Kasumi-1 (cell line): Measurements from ENCODE around the gene FRMPD4.

Source experiments
- DNase-seq, 2 experiments: peaks; one replicate each; lab custom pipeline; 2025; lab: John Stamatoyannopoulos, UW

Gene FRMPD4

DNA sequence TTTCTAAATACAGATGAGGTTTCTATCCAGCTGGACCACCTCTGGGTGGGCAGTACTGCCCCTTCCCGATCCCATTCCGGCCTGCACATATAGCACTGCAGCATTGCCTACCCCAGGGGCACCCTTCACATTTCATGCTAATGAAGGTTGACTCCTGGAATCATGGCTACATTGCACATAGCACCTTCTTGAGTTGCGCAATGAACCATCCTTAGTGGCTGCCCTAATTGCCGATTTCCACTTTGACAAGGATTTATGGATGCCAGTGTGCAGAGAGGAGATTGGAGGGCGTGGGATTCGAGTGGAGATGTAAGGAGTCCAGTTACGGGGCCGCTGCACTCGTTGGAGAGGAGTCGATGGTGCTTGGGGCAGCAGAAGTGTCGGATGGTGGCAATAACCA is 229.0 kb downstream of the FRMPD4 start:
- DNase-seq: no peak

DNA sequence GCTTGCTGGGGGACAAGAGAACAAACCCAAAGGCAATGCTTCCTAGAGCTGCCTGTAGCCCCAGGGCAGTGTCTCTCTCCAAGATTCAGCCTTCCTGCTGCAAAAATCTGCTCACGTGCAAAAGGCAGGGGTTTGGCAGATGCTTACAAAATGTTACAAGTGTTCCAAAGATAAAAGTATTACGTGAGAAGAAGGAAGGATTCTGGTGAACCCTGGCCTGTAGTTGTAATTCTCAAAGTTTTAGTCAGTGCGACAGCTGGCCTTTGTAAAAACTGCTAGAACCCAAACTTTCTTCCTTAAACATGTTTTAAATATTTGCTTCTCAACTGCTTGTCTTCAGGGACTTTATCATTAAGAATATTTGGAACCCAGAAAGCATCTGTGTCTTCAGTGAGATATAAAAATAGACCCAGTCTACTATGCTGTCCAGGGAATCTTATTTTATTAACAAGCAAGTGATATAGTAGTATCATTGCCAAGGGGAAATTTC is 232.3 kb downstream of the FRMPD4 start:
- no peak for DNase-seq

DNA sequence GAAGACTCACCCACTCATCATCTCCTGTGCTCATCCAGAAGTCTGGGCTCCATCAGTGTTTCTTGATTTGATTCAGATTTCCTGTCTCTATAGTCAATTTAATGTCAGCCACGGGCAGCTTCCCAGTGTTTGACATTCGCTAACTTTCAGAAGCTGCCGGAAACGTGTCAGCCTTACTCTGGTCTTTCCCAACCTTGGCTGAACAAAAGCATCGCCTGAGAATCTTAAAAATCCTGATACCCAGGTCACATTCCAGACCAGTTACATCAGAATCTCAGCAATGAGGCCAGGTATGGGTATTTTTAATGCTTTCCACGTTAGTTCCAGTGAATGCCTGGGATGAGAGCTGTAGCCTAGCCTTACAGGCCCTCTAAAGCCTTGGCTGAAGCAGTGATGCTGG is 233.8 kb downstream of the FRMPD4 start:
- DNase-seq: no peak

DNA sequence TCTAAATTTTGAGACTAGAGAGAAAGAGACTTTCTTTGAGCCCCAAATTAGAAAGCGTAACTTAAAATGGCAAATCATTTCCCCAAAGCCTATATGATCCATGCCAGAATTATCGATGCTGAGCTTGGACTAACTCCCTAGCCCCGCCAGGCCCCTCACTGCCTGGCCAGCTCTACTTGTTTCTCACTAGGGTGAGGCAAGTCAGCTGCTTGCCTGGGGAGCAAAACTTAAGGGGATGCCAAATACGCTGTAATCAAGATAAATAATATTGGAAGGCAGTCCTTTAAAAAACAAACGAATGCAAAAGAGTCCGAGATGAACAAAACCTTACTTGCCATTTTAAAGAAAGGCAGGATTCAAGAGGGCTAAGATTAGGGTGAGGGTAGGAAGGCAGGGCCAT is 236.0 kb downstream of the FRMPD4 start:
- no peak for DNase-seq

DNA sequence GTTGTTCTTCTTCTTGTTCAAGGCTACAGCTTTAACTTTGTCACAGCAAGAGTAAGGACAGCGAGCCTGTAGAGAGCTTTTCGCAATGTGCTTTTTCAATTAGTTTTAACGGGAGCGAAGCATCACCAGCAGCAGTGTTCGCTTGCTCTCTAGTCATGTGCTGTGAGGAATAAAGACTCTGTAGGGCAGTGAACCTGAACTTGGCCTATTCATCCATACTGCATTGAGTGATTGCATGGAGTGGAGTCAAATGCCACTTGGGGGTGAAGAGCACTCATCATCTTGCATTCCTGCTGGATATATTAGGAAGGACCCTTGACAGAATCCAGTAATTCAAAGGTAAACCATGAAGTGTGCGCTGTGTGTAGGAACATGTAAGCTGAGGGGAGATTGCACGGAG is 240.0 kb downstream of the FRMPD4 start:
- DNase-seq: no peak

DNA sequence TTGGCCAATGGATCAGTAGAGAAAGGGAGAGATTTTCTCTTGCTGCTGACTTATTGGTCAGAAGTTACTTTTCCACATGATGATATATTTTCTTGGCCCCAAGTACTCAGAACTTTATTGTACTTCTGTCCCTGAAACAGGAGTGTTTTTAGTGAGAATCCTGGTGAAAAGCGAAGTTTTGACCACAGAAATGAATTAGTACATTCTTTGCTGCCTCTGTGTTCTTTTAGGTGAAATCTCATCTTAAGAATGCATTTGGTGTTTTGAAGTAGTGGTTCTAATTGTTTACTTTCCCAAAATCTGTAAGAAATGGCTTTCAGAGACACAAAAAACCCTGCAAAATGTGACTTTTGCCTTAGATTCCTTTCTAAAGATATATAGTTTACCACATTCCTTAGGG is 240.4 kb downstream of the FRMPD4 start:
- no peak for DNase-seq

DNA sequence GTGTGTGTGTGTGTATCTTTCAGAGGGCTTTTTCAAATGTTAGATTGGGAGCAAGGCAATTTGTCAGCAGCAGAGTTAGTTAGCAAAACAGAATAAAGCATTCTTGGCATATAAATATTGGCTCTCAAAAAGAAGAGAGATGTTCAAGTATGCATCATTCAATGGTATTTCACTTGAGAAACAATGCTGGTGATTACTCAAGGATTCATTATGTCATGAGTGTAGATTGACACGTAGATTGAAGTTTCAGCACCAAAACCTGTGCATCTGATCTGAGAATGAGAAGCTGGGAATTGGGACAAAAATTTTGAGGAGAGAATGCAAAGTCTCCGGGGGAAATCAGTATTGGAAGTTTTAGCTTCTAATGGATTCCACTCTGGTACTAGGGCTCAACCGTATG is 241.4 kb downstream of the FRMPD4 start:
- DNase-seq: no peak

DNA sequence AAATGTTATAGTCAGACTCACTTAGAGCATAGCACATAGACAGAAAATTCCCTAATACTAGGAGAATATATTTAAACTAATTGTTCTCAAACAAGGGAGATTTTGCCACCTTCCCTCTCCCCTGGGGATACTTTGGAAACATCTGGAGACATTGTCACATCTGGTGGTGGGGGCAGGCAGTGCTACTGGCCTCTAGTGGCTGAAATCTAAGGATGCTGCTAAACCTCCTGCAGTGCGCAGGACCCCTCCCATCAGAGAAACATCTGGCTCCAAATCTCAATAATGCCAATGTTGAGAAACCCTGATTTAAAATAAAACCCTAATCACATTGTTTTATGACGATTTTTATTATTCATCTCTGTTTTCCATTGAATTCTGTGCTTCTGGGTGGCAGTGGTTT is 244.9 kb downstream of the FRMPD4 start:
- no peak for DNase-seq

DNA sequence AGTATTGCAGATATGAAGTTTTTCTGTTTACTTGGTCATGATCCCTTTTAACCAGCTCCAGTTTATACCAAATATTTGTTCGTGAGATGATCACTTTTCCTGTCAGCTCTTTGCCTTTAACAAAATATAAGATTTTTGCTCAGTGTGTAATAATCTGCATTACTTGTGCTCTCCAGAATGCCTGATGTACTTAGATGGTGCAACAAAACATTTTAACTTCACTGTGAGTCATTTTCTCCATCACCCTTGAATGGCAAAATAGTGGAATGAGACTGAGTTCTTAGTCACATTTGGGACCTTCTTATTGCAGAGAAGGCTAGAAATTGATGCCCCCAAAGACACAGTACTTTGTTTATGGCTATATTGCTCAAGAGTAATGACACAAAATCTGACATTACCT is 252.0 kb downstream of the FRMPD4 start:
- no peak for DNase-seq

DNA sequence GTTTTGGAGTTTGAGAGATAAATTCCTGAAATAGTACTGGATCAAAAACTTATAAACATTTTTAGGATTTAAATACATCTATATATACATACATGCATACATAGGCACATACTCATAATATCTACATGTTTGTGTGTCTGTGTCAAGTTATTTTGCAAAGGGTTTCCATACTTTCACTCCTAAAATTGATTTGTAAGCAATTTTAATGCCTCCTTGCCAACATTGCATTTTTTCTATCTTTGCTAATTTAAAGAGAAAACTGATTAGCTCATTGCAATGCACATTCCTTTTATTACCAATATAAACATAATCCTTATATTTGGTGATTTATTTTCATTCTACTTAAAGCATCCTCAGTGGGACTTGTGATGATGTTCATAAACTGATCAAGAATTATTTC is 258.3 kb downstream of the FRMPD4 start:
- DNase-seq: no peak

DNA sequence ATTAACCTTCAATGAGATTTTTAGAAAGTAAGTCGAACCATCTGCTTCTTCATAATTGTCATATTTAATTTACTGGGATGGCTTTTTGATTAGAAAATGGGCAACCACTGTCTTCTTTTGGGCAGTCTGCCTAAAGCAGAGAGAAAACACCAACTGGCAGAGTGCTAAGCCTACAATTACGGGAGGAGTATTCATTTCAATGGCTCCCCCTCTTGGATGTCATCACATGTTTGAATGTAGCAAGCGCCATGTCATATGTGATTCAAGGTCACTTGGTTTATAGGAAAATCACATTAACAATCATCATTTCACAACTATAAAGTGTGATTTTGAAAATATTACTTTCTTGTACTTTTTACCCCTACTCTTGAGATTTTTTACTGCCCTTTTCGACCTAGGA is 261.9 kb downstream of the FRMPD4 start:
- DNase-seq: no peak

DNA sequence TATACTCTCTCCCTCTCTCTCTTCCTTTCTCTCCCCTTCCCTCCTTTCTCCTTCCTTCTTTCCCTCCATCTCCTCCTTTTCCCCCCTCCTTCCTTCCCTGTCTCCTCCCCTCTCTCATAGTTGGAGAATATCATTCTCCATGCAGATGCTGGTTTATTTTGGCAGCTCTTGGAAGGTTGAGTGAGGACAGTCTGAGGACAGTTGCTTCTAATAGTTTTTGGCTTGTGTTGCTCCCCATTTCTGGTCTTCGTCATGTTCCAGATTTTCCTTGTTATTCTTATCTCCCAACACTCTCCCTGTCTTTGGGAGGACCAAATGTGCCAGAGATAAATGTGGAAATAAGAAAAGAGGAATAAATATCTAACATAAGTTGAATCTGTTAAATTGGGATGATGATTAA is 263.0 kb downstream of the FRMPD4 start:
- DNase-seq: no peak

DNA sequence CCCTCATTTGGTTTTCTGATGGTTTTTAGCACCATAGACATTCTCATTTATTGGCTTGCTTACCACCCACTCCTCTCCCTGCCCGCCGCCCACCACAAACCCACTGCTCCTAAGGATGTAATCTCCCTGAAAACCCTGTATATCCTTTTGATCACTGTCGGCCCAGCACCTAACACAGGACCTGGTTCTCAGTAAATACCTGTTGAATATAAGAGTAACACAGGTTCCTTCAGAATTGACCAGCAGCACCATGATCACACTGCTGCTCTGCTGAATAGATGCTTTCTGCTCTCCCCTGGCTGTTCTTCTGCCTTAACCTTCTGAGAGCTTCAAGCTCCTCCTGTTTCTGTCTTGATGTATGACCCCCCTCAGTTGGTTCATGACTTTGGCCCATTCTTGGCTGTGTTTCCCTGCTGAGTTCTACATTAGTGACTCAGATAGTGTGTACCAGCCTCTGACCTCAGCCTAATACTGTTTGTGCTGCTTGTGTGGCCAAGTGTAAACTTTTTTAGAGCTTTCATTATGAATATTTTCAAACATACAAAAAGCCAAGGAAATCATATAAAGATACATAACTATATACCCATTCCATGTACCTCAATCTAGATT is 265.3 kb downstream of the FRMPD4 start:
- no peak for DNase-seq

DNA sequence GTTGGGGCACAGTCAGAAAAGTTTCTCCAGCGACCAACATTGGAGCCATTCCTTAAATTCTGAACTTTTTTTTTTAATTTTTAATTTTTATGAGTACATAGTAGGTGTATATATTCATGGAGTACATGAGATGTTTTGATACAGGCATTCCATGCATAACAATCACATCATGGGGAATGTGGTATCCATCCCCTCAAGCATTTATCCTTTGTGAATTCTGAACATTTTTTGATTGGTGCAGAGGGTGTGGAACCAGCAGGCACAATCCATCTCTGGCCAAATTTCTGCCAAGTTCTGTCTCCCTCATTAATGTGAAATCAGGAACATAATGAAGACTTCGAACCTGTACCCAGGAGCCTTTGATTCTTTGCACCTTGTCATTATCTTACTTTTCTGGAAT is 267.0 kb downstream of the FRMPD4 start:
- DNase-seq: no peak

DNA sequence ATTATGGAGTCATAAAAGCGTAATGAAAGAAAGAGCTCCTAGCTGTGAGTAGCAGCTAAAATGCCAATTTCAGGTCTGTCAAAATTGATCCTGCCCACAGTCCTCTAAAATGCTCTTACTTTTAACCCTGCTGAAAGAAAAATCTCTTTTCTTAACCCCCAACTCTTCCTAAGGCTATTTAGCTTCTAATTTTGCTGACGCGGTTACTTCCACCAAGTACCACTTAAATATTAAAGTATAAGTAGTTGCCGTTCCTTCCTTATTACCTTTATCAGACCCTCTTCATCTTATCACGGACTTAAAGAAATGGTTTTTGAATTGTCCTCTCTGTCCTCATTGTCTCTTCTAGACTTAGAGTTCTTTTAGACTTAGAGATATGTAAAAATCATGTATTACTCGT is 272.2 kb downstream of the FRMPD4 start:
- DNase-seq: no peak

DNA sequence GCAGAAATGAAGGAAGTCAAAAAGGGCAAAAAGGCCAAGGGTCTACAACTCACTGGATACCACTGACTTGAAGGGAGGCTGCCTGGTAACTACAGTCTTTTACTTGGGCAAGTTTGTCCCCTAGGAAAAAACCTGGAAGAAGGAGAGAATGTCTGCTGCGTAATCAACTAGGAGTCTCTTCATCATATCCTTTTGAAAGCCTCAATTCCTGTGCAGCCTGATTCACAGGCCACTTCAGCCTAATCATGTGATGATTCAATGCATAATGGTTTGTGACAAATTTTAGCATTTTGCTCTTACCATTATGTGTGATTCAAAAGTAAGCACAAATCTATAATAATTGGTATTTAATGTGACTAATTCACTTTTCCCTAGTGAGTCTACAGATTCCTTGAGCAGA is 273.6 kb downstream of the FRMPD4 start:
- no peak for DNase-seq

DNA sequence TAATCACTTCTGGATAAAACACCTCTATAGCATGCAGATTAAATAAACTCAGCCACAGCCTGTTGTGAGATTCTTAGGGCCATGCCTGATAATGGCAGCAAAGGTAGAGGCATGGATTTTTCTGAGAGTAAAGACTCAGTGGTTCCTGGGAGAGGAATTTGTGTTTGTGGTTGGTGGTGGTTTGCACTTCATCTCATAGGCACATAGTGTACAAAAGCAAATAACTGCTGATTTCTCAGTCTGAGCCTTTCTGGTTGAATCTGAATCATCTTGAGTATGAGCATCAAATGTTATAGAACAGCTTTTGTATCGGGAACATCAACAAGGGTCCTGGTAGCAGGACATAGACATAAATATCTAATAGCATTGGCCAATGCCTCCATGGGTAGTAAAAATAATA is 274.3 kb downstream of the FRMPD4 start:
- DNase-seq: no peak

DNA sequence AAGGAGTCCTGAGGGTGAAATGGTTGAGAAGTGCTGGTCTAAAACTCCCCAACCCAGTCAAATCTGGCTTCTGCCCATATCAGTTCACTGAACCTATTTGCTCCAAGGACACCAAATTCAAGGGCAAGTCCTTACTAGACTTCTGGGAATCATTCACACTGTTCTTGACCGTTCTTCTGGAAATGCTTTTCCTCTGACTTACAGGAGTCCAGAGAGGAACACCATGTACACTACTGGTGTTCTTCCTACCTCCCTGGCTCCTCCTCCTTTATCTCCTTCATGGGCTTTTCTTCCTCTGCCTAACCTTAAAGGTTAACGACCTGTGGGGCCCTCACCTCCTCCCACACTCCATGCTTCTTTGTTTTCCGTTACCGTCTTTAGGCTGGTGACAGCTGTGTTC is 281.3 kb downstream of the FRMPD4 start:
- no peak for DNase-seq

DNA sequence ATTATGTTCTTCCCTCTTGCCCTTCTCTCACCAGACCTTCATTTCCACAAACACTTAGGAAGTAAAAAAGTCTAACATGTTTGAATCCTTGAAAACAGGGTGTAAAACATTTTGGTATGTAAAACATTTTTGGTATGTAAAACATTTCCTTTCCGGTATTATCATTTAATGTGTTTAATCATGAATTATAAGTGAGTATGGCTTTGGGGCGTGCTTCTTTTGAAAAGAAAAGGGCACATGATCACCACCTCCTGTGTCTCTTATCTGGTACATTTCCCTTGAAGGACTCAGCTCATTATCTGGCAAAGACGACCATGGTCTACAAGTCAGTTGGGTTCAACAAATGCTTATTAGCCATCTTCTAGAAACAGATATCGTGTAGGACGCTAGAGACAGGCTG is 283.6 kb downstream of the FRMPD4 start:
- no peak for DNase-seq

DNA sequence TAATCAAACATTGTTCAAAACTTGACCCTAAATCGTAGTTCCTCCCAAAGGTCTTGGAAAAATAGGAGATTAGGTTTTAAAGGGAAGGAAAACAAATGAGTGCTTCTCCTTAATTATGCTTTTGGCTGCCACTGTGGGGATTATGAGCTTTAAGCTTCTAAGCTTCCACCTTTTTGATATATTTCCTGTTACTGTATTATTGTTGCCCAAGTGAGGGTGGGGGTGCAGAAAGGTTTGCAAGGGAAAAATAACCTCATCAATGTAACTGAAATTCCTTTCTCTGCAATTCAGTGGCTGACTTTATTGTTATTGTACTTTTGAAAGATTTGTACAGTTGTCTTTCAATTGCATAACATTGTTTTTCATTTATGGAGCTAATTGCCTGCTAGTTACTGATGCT is 285.1 kb downstream of the FRMPD4 start:
- no peak for DNase-seq

DNA sequence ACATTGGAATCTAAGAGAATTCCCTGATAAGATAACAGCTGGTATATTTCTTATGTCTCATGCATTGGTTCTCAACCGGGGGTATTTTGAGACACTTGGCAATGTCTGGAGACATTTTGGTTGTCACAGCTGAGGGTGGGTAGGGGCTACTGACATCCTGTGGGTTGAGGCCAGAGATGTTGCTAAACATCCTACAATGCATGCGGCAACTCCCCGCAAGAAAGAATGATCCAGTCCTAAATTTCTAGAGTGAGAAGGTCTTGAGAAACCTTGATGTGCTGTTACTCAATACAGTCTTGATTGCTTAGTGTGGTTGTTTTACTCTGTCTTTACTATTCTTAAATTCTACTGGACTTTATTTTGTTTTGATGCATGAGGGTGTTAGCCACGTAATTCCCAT is 287.2 kb downstream of the FRMPD4 start:
- DNase-seq: no peak

DNA sequence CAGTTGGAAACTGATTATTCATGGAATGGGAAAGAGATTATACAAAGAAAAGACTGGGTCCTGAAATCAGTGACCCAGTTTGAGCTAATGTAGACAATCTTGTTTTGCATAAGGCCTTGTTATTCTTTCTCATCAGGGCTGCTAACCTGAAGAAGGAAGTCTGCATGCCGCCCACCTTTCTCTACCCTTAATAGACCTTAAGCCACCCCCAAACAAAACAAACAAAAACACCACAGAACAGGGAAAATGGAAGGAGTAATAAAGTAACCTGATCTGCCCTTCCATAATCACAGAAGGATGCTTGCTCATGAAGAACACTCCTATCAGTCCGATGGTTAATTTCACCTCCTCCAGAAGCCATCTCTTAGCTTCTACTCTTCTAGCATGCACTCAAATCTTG is 288.1 kb downstream of the FRMPD4 start:
- no peak for DNase-seq

DNA sequence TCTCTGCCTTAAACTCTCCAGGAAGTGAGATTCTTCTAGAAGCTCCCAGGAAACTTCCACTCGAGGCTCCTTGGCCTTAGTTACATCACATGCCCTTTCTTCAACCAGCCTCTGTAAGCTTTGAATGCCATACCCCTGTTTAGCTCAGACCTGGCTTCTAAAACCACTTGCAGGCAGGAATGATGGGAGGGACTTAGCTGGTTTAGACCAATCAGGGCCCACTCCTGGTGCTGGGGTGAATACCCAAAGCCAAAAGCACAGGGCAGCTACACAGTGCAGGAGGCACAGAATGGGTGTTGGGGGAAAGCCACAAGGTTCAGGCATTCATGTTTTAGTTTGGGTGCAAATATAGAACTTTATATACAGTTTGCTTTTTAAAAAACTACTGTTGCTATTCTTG is 296.2 kb downstream of the FRMPD4 start:
- DNase-seq: no peak

DNA sequence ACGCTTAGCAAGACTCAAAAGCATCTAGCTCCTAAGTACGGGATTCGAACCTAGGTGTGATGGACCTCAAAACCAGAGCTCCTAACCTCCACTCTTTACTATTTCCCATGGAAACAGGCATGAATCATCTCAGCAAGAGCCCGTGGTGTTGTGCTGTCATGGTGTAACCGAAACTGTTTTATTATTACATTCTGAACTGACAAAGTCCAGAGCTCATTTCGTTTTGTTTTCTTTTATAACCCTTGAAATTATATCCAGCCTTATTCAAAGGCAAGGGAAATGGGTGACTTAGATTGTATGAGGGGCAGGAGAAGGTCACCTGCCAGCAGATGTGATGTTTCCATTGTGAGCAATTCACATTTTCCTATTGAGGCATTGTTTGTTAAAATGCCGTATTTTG is 301.1 kb downstream of the FRMPD4 start:
- DNase-seq: no peak

DNA sequence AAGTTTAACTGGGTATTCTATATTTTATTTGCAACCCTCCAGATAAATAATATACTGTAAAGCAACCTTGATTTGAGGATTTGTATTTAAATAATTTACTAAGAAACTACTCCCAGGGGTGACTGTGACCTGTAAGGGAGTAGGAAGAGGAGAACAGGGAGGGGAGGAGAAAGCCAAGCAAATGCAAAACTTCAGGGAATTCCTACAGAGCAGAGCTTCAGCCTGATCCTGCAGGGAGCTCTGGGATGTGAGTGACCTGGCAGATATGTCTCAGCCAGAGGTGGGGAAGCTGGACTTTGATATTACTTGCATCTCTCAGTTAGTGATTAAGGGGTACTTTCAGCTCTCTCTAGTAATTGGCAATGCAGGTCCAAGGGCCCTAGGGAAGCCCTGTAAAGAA is 302.0 kb downstream of the FRMPD4 start:
- no peak for DNase-seq
